ENCODE results near the gene FGF11.

- TF ChIP-seq CTCF (IDR thresholded peaks at IDR 0.05; ENCODE audit: insufficient read depth, low read depth, low read length) (no peak), EZH2 (IDR thresholded peaks at IDR 0.05; ENCODE audit: insufficient read depth, low read length) (no peak)
Measured at GRCh38 chr17:7486181-7486580, 46.9 kb downstream of the FGF11 start.
